K562 (cell line): ENCODE data around the gene WFIKKN1.

Source experiments
- BHLHE40 ChIP-seq: IDR thresholded peaks from 2 replicates; pipeline ENCODE4 v1.6.1; 2011; ENCODE audit warnings: low read length, improper control_type of control experiment
- NCOA6 ChIP-seq: fragments of 450-650 bp; IDR thresholded peaks from 2 replicates; pipeline ENCODE4 v1.6.1; 2017; ENCODE audit warnings: mild to moderate bottlenecking
- POLR2A ChIP-seq: fragments of 450-650 bp; conservative IDR thresholded peaks from 2 replicates; pipeline ENCODE4 v1.6.1; 2016
- TF ChIP-seq, protein P1 (sequence below): sonication (generic); formaldehyde crosslinking; IDR thresholded peaks from 2 replicates; pipeline ENCODE4 v1.8.0; 2022; ENCODE audit warnings: mild to moderate bottlenecking, missing genetic modification reagents
- TF ChIP-seq, protein P2 (sequence below), 3 experiments: IDR thresholded peaks in 2 of 3; conservative IDR thresholded peaks in 1 of 3; 2 replicates each; pipeline ENCODE4 v1.5.1; 2011 to 2012; ENCODE audit warnings: low read length in 3 of 3, mild to moderate bottlenecking in 3 of 3, control low read depth in 2 of 3, improper control_type of control experiment in 1 of 3, inconsistent platforms in 1 of 3, low read depth in 1 of 3, mixed read lengths in 1 of 3, moderate library complexity in 1 of 3; ENCODE audit not compliant: insufficient read depth in 2 of 3

DNA sequence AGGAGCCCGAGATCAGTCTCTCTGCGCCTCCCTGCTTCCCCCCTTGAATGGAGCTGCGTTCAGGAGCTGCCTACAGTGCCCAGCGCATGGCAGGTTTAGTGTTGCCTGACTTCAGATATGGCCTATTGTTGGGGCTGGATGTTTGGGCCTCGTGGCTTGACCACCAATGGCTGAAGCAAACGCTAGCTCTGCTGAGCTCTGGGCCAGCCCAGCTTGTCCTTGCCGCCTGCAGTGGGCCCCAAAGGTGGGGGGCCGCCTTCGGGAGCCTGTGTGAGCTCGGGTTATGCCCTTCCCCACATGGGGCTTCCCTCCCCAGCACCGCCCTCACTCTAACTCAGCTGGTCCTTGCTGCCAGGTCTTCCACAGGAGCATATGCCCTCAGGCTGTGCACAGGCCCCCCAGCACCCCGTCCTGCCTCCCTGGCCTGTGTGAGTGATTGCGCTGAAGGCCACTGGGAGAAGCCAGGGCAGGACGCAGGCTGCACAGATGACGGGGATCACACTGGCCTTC, 7.3 kb downstream of the WFIKKN1 start:
- no peak for TF ChIP-seq POLR2A
- TF ChIP-seq, protein P1, sequence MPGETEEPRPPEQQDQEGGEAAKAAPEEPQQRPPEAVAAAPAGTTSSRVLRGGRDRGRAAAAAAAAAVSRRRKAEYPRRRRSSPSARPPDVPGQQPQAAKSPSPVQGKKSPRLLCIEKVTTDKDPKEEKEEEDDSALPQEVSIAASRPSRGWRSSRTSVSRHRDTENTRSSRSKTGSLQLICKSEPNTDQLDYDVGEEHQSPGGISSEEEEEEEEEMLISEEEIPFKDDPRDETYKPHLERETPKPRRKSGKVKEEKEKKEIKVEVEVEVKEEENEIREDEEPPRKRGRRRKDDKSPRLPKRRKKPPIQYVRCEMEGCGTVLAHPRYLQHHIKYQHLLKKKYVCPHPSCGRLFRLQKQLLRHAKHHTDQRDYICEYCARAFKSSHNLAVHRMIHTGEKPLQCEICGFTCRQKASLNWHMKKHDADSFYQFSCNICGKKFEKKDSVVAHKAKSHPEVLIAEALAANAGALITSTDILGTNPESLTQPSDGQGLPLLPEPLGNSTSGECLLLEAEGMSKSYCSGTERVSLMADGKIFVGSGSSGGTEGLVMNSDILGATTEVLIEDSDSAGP (CRISPR knock-in tag) = no peak
- TF ChIP-seq NCOA6 = no peak
- no peak for TF ChIP-seq BHLHE40
- TF ChIP-seq, protein P2, sequence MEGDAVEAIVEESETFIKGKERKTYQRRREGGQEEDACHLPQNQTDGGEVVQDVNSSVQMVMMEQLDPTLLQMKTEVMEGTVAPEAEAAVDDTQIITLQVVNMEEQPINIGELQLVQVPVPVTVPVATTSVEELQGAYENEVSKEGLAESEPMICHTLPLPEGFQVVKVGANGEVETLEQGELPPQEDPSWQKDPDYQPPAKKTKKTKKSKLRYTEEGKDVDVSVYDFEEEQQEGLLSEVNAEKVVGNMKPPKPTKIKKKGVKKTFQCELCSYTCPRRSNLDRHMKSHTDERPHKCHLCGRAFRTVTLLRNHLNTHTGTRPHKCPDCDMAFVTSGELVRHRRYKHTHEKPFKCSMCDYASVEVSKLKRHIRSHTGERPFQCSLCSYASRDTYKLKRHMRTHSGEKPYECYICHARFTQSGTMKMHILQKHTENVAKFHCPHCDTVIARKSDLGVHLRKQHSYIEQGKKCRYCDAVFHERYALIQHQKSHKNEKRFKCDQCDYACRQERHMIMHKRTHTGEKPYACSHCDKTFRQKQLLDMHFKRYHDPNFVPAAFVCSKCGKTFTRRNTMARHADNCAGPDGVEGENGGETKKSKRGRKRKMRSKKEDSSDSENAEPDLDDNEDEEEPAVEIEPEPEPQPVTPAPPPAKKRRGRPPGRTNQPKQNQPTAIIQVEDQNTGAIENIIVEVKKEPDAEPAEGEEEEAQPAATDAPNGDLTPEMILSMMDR (IDR thresholded peaks at IDR 0.05 in 2 of 3, conservative IDR thresholded peaks at IDR 0.05 in 1 of 3; ENCODE audit: insufficient read depth in 2 of 3, low read depth in 1 of 3, low read length in 3 of 3) = no peak
